Measurements from ENCODE around the gene ZFP2. TPM values are rescaled to one million over a fixed set of nuclear protein-coding genes. Genes with fewer than 3 reads are reported as not detected.

The ZFP2 gene
- total RNA-seq, 6 experiments from 2014 or later, result 0.18 to 0.71 (median 0.45) TPM

DNA sequence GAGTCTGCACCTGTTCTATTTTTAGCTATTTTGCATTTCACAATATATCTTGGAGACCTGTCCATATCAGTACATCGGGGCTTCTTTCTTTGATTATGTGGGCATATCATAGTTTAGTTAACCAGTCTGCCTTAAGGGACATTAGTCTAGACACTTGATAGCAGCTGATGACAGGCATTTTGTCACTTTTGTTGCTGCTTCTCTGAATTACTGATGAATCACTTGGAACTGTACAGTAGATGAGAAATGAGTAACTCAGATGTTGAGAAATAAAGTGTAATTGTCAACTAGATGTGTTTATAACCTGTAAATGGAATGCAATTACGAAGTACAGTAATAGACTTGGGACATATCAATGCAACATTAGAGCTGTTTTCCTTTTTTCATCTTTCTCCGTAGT, 7.1 kb downstream of the ZFP2 start:
- peaks cover 0 to 23% (median 0%) of the 10 kb centered on the region in 4 donors for H3K9me3 ChIP-seq
- TF ChIP-seq POLR2A (IDR thresholded peaks at IDR 0.05) (no peak), CTCF (IDR thresholded peaks at IDR 0.05) (no peak)
- WGBS (ENCODE audit: insufficient coverage, low coverage, low lambda C conversion rate, missing lambda C conversion rate), result 68% methylated on average over 3 of the region's 3 CpGs
- H3K4me3 ChIP-seq, result no peak overlapping the region
- H3K27ac ChIP-seq, result no peak overlapping the region
- H3K4me1 ChIP-seq, result no peaks in the 10 kb centered on the region
- intact Hi-C loops (cut with DNase I), result no loop called here
- no peaks in the 10 kb centered on the region for H3K27me3 ChIP-seq
- H3K36me3 ChIP-seq, result no peaks in the 10 kb centered on the region
- DNase-seq (no peak), ATAC-seq (no peak)

GRCh38 chr5:178931846-178932760, 36.4 kb downstream of the ZFP2 start:
- Histone ChIP-seq H3K4me1 (no peaks in the 10 kb centered on the region), H3K9me3 (peaks cover 0 to 62% (median 33%) of the 10 kb centered on the region in 4 donors)
- no peak for TF ChIP-seq CTCF (IDR thresholded peaks at IDR 0.05)

DNA sequence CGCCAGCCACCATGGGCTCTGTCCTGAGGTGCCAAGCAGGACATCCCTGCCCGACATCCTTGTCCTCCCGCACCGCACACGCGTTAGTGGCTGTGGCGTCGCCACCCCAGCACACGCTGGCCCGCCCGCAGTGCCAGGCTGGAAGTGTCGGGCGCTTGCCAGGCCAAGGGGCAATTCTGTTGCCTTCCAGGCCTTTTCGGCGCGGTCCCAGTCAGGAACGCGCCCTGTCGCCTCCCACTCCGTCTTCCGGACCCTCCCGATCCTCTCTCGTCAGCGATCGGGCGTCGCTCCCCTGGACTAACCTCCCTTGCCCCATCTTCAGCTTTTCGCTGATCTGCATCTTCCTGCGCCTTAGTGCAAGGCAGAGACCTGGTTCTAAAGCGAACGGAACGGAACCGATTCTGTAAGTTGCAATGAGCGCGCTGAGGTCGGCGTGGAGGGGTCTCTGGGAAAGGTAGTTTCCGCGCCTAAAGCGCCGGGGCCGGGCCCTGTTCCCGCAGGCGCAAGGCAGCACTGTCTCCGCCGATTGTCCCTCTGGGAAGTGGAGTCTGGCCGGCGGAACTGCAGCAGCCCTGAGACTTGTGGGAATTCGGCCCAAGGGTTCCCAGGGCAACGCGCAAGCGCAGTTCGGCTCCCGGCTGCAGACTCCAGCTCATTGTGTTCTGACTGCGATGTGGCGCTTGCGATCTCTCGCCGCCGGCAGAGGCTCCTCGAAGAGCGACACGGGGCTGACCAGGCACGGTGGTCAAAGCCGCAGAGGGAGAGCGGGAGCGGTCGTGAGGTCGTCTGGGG, 45.1 kb downstream of the ZFP2 start, which contains the start of gene ZNF454:
ZNF454 (plus strand) TSS at position 630 of the 792 bp plus-strand sequence. CDS start 1,594 bp downstream, outside the sequence.
- H3K27ac ChIP-seq, result peak within 1 kb of the TSS in 1 of 3 donors; percentile 73
- H3K4me1 ChIP-seq, result no peaks in the 10 kb centered on the region
- no peaks in the 10 kb centered on the region for H3K36me3 ChIP-seq
- WGBS (ENCODE audit: insufficient coverage, low coverage, low lambda C conversion rate, missing lambda C conversion rate), result 5% methylated on average over 27 of the region's 69 CpGs
- intact Hi-C loops (cut with DNase I), result no loop called here
- peak; percentile 87 to 96 (median 90) for ATAC-seq
- peaks cover 0 to 16% (median 5%) of the 10 kb centered on the region in 4 donors for H3K9me3 ChIP-seq
- TF ChIP-seq CTCF (IDR thresholded peaks at IDR 0.05) (no peak), POLR2A (IDR thresholded peaks at IDR 0.05) (no peak)
- H3K4me3 ChIP-seq, result peak within 1 kb of the TSS; percentile 23 to 50 (median 41)
- peak; percentile 74 to 83 (median 77) for DNase-seq
- H3K27me3 ChIP-seq, result no peaks in the 10 kb centered on the region

More at GRCh38 chr5:178931846-178932760, 36.4 kb downstream of the ZFP2 start:
- ATAC-seq, result no peak
- intact Hi-C loops (cut with DNase I), result no loop called here
- no peak overlapping the region for H3K27ac ChIP-seq
- no peaks in the 10 kb centered on the region for H3K27me3 ChIP-seq
- 91% methylated on average over 11 of the region's 11 CpGs for WGBS (ENCODE audit: insufficient coverage, low coverage, low lambda C conversion rate, missing lambda C conversion rate)
- no peak overlapping the region for H3K4me3 ChIP-seq
- no peaks in the 10 kb centered on the region for H3K36me3 ChIP-seq
- DNase-seq, result no peak

DNA sequence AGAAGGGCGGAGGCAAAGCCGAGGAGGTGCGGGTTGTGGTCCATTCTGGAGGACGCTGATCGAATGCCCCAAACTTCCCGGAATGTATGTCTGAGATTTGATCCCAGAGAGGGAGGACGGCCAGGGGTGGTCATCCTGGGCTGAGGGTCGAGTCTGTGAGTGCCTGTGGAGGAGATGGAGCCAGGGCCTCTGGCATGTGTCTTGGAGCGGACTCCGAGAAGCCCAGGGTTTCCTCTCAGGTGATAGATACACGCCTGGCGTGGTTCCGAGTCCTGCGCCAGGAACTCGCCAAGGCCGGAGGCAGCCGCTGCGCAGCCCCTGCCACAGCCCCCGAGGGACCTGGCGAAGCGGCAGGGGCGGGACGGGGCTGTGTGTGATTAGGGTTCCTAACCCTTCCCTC, 45.6 kb downstream of the ZFP2 start:
- WGBS (ENCODE audit: insufficient coverage, low coverage, low lambda C conversion rate, missing lambda C conversion rate), result 4% methylated on average over 11 of the region's 23 CpGs
- peaks cover 0 to 16% (median 2%) of the 10 kb centered on the region in 4 donors for H3K9me3 ChIP-seq
- intact Hi-C loops (cut with DNase I), result no loop called here
- DNase-seq, result peak in 1 of 3 donors; percentile 27
- no peaks in the 10 kb centered on the region for H3K4me1 ChIP-seq
- ATAC-seq, result peak in 1 of 4 donors; percentile 25
- H3K27ac ChIP-seq, result no peak overlapping the region
- TF ChIP-seq CTCF (IDR thresholded peaks at IDR 0.05) (no peak), POLR2A (IDR thresholded peaks at IDR 0.05) (no peak)
- no peaks in the 10 kb centered on the region for H3K27me3 ChIP-seq
- H3K4me3 ChIP-seq, result peak overlapping the region; percentile 23 to 50 (median 41)
- H3K36me3 ChIP-seq, result no peaks in the 10 kb centered on the region
